ENCODE results near the gene MAP7. TPM values are rescaled to one million over a fixed set of nuclear protein-coding genes. Genes with fewer than 3 reads are reported as not detected.

The MAP7 gene
- total RNA-seq, 4 donors from 2014 or later, result 4.6 to 9.7 (median 6.0) TPM

DNA sequence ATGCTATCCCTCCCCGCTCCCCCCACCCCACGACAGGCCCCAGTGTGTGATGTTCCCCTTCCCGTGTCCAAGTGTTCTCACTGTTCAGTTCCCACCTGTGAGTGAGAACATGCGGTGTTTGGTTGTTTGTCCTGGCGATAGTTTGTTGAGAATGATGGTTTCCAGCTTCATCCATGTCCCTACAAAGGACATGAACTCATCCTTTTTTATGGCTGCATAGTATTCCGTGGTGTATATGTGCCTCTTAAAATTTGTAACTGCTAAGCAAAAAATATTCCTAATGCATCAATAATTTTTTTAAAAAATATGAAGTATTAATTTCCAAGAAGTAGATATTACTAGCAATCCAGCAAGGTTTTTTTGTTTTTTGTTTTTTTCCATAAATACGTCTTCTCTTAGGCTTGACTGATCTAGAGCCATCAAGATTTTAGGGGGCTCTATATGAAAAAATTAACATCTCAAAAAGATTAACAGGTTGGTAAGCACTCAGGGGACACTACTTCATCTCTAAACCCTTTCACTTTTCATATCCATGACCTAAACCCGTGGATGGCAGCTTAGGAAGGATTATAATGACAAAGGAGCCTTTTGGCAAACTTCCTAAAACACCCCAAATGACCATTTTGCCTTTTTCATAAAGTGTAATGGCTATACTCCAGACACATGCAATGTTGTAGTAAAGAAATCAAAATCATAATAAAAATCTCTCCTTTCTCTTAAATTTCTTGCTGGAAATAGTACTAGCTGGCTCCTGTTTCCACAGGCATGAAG is 14.2 kb downstream of the MAP7 start:
- TF ChIP-seq, protein P1, sequence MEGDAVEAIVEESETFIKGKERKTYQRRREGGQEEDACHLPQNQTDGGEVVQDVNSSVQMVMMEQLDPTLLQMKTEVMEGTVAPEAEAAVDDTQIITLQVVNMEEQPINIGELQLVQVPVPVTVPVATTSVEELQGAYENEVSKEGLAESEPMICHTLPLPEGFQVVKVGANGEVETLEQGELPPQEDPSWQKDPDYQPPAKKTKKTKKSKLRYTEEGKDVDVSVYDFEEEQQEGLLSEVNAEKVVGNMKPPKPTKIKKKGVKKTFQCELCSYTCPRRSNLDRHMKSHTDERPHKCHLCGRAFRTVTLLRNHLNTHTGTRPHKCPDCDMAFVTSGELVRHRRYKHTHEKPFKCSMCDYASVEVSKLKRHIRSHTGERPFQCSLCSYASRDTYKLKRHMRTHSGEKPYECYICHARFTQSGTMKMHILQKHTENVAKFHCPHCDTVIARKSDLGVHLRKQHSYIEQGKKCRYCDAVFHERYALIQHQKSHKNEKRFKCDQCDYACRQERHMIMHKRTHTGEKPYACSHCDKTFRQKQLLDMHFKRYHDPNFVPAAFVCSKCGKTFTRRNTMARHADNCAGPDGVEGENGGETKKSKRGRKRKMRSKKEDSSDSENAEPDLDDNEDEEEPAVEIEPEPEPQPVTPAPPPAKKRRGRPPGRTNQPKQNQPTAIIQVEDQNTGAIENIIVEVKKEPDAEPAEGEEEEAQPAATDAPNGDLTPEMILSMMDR (IDR thresholded peaks at IDR 0.05; ENCODE audit: low read depth), result no peak

DNA sequence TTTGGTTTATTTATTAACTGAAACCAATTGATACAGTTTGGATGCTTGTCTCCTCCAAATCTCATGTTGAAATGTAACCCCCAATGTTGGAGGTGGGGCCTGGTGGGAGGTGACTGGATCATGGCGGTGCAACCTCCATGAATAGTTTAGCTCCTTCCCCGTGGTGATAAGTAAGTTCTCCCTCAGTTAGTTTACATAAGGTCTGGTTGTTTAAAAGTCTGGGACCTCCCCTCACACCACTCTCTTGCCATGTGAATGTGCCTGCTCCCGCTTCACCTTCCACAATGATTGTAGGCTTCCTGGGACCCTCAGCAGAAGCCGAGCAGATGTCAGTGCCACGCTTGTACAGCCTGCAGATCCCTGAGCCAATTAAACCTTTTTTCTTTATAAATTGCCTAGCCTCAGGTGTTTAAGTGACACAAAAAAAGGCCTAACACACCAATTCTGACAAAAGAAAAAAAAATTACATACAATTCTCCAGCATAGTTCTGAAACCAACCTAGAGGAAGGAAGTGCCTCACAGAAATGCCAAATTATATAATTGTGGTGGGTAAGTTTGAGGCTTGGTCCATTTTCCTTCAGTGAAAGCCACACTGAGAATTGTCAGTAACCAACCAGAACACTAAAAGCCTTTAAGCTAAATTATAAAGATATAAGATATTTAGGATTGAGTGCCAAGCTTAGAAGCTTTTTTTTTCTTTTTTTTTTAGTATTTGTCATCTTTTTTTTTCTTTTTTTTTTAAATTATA is 15.0 kb downstream of the MAP7 start:
- TF ChIP-seq, protein P1 (IDR thresholded peaks at IDR 0.05; ENCODE audit: low read depth), result no peak

DNA sequence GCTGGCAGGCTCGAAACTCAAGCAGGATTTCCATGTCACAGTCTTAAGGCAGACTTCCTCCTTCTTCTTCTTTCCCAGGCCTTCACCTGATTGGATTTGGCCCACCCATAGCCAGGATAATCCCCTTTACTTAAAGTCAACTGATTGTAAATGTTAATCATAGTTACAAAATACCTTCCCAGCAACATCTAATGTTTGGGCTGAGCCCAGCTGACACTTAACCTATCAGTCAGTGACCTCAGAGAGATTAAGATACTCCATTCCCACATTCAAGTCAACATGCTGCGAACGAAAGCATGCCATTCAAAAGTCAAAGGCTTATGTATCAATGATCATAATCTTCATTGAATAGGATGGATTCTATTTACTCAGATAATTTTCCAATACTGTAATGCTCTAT is 16.0 kb downstream of the MAP7 start:
- TF ChIP-seq, protein P1 (IDR thresholded peaks at IDR 0.05; ENCODE audit: low read depth), result no peak

DNA sequence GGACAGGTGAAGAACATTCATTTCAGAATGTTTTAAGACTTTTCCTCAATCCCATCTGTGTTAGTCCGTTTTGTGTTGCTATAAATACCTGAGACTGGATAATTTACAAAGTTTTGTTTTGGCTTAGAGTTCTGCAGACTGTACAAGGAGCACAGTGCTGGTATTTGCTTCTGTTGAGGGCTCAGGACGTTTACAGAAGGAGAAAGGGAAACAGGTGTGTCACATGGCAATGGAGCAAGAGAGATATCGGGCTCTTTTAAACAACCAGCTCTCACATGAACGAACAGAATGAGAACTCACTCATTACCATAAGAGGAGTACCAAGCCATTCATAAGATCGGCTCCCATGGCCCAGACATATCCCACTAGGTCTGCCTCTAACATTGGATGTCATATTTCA is 16.7 kb downstream of the MAP7 start:
- TF ChIP-seq, protein P1 (IDR thresholded peaks at IDR 0.05; ENCODE audit: low read depth), result no peak

DNA sequence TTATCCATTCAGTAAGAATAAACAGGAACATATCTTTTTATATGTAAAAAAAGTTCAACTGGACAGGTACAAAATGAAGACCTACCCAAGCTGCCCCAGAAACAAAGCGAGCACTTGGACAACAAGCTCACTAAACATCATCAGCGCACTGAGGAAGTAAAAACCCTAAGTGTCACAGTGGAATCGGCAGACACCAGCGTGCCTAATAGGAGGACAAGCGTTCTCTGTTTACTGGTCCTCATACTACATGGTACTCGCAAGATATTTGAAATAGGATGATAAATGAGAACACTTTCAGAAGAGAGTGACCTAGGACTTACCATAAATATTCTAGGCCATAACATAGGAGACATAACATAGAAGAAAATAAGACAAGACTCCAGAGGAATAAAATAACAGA is 18.2 kb downstream of the MAP7 start:
- TF ChIP-seq, protein P1 (IDR thresholded peaks at IDR 0.05; ENCODE audit: low read depth), result no peak

DNA sequence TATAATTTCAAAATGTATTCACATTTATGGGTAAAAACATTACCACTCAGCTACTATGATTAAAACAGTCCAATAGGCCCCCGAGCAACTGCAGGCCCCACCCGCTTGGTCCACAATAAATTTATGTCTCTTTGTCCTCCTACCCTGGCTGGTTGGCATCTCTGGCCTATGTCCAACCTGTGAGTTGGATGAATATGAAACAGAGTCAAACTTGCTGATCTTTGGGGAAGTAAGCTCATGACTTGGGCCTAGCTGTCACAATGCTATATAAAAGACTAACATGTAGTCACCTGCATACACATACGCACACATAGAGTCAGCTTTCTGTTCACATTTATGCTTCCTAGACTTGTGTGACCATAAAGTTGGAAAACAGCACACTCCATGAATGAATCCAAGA is 20.5 kb downstream of the MAP7 start:
- TF ChIP-seq, protein P1 (IDR thresholded peaks at IDR 0.05; ENCODE audit: low read depth), result no peak

DNA sequence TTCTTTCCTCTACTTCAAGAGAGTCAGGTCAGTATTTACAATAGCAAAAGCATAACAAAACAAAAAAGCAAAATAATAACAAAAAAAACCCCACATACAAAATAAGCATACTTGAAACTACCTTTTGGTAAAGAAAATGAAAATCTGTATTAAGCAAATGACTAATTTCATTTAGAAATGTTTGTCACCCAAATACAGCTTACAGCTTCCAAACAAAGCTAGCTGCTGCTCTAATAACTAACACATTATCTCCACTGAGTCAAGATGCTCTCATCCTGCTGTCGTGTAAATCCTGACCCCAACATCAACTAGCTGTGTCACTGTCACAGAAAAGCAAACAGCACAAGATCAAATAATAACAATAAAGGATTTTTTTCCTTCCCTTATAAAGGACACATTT is 21.7 kb downstream of the MAP7 start:
- TF ChIP-seq, protein P1 (IDR thresholded peaks at IDR 0.05; ENCODE audit: low read depth), result no peak

Measured in subcutaneous adipose tissue (tissue), 4 donors.